GM19468 (cell line): Measurements from ENCODE around the gene ALPL.
"Not testable (repeated sequence)": the region's sequence is repeated elsewhere in the genome, so short reads cannot be mapped to it uniquely, and the experiment has no call there.

Experiments
- ATAC-seq: cut with Tn5 transposase; IDR thresholded peaks from one replicate; pipeline ENCODE4 v1.9.1; 2021; ENCODE audit warnings: mild to moderate bottlenecking, moderate library complexity, moderate number of reproducible peaks; ENCODE audit not compliant: unreplicated experiment; ENCODE audit errors: extremely low read depth

ALPL gene

DNA sequence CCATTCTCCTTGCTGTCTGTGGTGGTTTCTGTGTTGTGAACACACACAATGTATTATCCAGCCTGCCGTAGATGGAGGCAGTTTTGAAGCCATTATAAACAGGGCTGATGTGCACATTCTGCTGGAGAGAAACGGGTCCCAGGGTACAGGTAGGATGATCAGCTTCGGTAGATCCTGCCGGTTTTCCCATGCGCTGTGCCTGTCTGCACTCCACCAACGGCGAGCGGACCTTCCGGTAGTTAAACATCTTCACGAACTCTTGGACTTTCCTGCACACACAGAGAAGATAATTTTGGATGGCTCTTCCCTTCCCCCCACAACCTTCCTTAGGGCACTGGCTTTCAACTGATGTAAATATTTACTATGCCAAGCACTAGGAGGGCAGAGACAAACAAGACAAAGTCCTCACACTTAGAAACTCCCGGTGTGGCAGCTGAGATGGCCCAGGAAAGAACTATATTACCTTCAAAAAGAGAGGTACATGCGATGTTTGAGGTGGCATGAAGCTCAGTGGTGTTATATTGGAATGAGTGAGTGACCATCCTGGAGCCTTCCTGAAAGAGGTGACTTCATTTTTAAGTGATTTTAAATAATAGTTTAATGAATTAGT, 41.7 kb downstream of the ALPL start:
- ATAC-seq = no peak

- no peak for ATAC-seq
Measured at GRCh38 chr1:21552715-21553114, 43.5 kb downstream of the ALPL start.

DNA sequence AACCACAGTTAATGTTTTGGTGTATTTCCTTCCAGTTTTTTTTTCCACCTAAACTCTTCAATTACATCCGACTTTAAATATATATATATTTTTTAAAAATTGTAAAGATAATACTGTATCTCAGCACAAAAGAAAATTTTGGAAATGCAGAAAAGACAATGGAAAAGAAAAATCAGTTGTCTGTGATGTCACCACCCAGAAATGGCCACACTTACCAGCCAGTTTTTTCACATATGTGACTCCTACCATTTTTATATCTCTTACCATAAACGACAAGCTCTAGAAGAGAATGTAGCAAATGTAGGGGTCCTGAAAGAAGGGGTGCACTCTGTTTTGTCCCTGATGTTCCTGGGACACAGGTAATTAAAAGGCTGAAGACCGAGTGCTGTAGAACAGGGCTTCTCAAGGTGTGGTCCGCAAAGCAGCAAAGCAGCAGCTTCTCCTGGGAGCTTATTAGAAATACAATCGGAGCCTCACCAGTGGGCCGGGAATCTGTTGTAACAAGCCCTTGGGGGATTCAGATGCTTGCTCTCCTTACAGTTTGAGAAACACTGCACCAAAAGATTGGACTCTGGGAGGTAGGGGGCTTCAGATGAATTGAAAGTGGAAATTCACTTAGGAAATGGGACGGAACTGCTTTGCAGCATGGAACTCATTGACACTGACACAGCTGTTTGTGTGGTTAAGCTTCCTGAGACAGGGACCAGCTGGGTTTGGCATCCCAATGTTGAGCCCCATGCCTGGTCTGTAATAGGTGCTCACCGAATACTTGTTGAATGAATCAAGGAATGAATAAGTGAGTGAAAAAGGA, 44.1 kb downstream of the ALPL start:
- ATAC-seq = no peak

- no peak for ATAC-seq
Measured at GRCh38 chr1:21559788-21560567, 50.8 kb downstream of the ALPL start.

GRCh38 chr1:21560916-21561638, 51.9 kb downstream of the ALPL start:
- ATAC-seq = no peak

- no peak for ATAC-seq
Measured at GRCh38 chr1:21562896-21563295, 53.7 kb downstream of the ALPL start.

DNA sequence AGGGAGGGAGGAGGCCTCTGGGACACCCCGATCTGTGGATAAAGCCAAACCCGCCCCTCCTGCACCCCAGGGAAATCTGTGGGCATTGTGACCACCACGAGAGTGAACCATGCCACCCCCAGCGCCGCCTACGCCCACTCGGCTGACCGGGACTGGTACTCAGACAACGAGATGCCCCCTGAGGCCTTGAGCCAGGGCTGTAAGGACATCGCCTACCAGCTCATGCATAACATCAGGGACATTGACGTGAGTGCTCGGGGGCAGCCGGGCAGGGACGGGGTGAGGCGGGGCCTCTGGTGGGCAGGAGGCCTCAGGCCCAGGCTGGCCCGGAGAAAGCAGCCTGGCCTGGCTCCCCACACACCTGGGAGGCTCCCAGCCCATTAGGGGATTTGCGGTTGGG, 54.7 kb downstream of the ALPL start:
- ATAC-seq = no peak

DNA sequence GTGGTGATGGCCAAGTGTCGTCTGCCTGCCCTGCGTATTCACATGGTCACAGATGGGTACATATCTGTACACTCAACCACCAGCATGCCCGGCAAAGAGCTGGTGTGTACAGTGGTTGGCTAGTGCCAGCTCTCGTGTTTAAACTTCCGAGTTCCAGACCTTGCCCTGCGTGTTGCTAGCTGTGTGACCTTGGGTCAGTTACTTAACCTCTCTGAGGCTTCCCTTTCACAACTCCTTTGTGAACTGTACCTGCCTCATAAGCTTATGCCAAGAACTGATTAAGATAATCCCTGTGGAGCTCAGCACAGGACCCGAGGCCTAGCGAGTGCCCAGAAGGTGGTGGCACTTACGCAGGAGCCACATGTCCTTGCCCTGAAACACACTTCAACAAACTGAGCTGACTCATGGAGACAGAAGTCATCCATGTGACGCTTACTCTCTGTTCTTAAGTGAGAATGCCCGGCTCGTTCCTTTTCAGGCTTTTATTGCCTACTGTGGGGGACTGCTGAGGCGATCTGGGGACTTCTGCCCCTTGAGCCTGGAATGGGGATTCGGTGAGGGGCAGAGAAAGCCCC, 55.4 kb downstream of the ALPL start:
- ATAC-seq = no peak

DNA sequence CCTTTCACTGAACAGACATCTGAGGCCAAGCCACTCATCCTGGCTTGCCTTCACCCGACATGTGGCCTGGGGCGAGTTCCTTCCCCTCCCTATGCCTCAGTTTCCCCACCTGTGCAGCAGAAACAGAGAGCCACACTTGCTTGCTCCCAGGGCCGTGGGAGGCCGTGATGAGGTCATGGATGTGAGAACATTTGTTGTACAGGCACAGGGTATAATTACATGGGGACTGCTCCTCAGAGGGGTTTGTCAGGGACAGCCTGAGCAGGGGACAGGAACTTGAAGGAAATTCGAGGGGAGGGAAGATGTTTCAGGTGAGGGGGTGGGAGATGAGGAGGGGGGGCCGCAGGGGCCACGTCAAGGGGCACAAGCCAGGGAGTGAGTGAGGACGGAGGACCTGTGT, 56.1 kb downstream of the ALPL start:
- ATAC-seq = no peak

GRCh38 chr1:21566361-21566760, 57.1 kb downstream of the ALPL start:
- not testable (repeated sequence) for ATAC-seq

- no peak for ATAC-seq
Measured at GRCh38 chr1:21567241-21568005, 58.2 kb downstream of the ALPL start.

- no peak for ATAC-seq
Measured at GRCh38 chr1:21568006-21568746, 59.0 kb downstream of the ALPL start.

- no peak for ATAC-seq
Measured at GRCh38 chr1:21568809-21569385, 59.7 kb downstream of the ALPL start.

DNA sequence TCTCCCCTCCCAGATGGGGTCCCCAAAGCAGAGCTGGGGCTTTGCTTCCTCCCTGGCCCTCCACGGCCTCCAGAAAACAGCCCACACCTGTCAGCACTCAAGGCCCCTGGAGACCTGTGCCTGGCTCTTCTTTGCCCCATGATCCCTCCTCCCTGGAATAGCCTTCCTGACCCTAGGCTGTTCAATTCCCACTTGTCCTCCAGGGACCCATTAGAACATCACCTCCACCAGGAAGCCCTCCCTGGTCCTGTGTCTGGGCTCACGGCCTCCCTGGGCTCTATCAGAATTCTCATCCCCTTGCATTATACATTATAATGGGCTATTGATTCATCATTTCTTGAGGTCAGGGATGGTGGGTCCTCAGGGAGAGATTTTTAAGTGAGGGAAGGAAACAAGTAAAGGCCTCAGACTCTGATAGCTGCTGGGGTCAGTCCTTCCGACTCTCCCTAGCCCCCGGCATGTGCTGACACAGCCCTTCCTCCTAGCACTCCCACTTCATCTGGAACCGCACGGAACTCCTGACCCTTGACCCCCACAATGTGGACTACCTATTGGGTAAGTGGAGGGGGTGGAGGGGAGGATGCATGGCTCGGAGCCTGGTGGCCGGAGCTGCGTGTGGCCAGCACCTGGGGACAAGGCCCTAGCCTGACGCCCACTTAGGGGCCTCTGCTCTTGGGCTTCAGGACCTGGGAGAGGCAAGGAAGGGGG, 60.8 kb downstream of the ALPL start:
- no peak for ATAC-seq

DNA sequence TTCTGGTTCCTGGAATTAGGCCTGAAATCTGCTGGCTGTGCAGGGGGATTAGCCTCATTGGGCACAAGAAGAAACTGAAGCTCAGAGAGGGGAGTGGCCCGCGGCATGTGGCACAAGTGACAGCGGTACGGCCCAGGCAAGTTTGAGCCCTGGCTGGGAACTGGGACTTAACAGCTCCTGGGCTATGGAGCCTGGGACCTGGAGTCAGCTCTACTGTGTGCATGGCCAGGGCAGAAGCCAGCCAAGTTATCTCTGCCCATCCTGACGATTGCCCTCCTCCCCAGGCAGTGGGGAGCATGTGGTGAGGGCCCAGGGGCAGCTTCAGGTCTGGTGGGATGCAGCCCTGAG, 61.3 kb downstream of the ALPL start:
- no peak for ATAC-seq

GRCh38 chr1:21570885-21571284, 61.7 kb downstream of the ALPL start:
- no peak for ATAC-seq

GRCh38 chr1:21572221-21572620, 63.0 kb downstream of the ALPL start:
- no peak for ATAC-seq

DNA sequence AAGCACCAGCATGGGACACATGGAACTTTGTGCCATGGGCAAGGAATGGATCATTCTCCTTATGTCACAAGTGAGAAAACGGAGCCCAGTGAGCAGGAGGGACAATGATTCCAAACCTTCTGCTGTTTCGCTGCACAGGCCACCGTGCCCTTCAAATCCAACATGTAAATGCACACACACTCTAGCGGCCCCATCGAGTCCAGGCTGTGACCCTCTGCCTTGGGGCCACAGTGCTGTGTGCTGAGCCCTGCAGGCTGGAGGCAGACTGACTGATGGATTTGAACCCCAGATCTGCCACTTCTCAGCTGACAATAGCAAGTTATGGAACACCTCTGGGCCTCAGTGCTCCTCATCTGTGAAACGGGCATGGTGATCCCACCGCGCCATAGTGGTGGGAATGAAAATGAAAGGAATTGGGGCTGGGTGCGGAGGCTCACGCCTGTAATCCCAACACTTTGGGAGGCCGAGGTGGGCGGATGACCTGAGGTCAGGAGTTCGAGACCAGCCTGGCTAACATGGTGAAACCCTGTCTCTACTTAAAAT, 63.6 kb downstream of the ALPL start:
- ATAC-seq = no peak
